Small intestine (tissue), 7 donors: ENCODE measurements around the gene DPH2. TPM values are rescaled to one million over a fixed set of nuclear protein-coding genes. Genes with fewer than 3 reads are reported as not detected.

Experiments used
- DNase-seq, 2 donors: peaks; one replicate each; pipeline versions ENCODE4 v3.0.0 to v3.0.0-alpha.2; 2013
- FAIRE-seq: peaks from 2 replicates; lab custom pipeline; 2012; peaks lifted over from hg19 to GRCh38; lab: Jason Lieb, UNC
- H3K27ac ChIP-seq, 3 donors: one replicate each; pipeline ENCODE4 v1.5.1; 2013; ENCODE audit warnings: low read length in 2 of 3, mild to moderate bottlenecking in 2 of 3, control low read depth in 1 of 3, inconsistent platforms in 1 of 3, low read depth in 1 of 3, moderate library complexity in 1 of 3
- H3K27me3 ChIP-seq, 3 donors: one replicate each; pipeline ENCODE4 v1.6.1; 2013; ENCODE audit warnings: low read length in 3 of 3, inconsistent platforms in 1 of 3; ENCODE audit not compliant: control insufficient read depth in 3 of 3, insufficient read depth in 3 of 3
- H3K36me3 ChIP-seq, 3 donors: one replicate each; pipeline ENCODE4 v1.6.1; 2013; ENCODE audit warnings: low read length in 3 of 3, inconsistent platforms in 1 of 3, low read depth in 1 of 3, mild to moderate bottlenecking in 1 of 3, moderate library complexity in 1 of 3; ENCODE audit not compliant: control insufficient read depth in 3 of 3, insufficient read depth in 2 of 3
- H3K4me1 ChIP-seq, 3 donors: one replicate each; pipeline ENCODE4 v1.6.1; 2013; ENCODE audit warnings: low read length in 2 of 3, inconsistent platforms in 1 of 3, low read depth in 1 of 3, mild to moderate bottlenecking in 1 of 3, moderate library complexity in 1 of 3; ENCODE audit not compliant: control insufficient read depth in 3 of 3, insufficient read depth in 2 of 3
- H3K4me3 ChIP-seq, 3 donors: one replicate each; pipeline ENCODE4 v1.5.1; 2013; ENCODE audit warnings: low read length in 3 of 3, control low read depth in 1 of 3, inconsistent platforms in 1 of 3, low read depth in 1 of 3, mild to moderate bottlenecking in 1 of 3, moderate library complexity in 1 of 3
- H3K9me3 ChIP-seq, 2 donors: one replicate each; pipeline ENCODE4 v1.6.1; 2013; ENCODE audit warnings: low read depth in 1 of 2, low read length in 1 of 2; ENCODE audit not compliant: control insufficient read depth in 2 of 2, insufficient read depth in 1 of 2
- WGBS, 3 donors: extraction: QIAGEN DNeasy Blood & Tissue Kit; methylation state at CpG; one replicate each; pipeline ENCODE4 v1.1.7; 2013; 5-methylcytosine and 5-hydroxymethylcytosine counted together
- polyA plus RNA-seq, 4 donors: library from polyadenylated mRNA; stranded (reverse) in 3 of 4; unstranded in 1 of 4; fragments of 200-250 nt in 3 of 4; fragments of 120-200 nt in 1 of 4; gene quantifications; one replicate each; pipeline versions ENCODE4 v1.2.1 to v1.2.3, GENCODE V29; 2013
- donor health status: healthy with polysubstance abuse.
- donor health status: control.
- donor health status: control.
- donor health status: Bipolar disorder and iron deficiency.
- donor health status: healthy.

DPH2 gene
- polyA plus RNA-seq, 4 donors, result 5.8 to 25.2 (median 15.6) TPM

- Histone ChIP-seq H3K4me1 (peaks cover 0 to 25% (median 0%) of the 10 kb centered on the region in 3 donors), H3K4me3 (no peak overlapping the region), H3K27me3 (no peaks in the 10 kb centered on the region), H3K27ac (no peak overlapping the region), H3K9me3 (no peaks in the 10 kb centered on the region), H3K36me3 (peaks cover 0 to 4% (median 0%) of the 10 kb centered on the region in 3 donors)
- FAIRE-seq (no peak), DNase-seq (no peak)
- 69 to 81% (median 77%) methylated on average over 11 to 13 of the region's 13 CpGs for WGBS, 3 donors
These were observed 43.3 kb downstream of the DPH2 start for GRCh38 chr1:44012941-44013609.

GRCh38 chr1:44013949-44014348 lies 44.1 kb downstream of the DPH2 start:
- Histone ChIP-seq H3K27ac (no peak overlapping the region), H3K9me3 (no peaks in the 10 kb centered on the region), H3K36me3 (peaks cover 0 to 4% (median 0%) of the 10 kb centered on the region in 3 donors), H3K4me1 (peaks cover 0 to 25% (median 0%) of the 10 kb centered on the region in 3 donors), H3K27me3 (no peaks in the 10 kb centered on the region), H3K4me3 (no peak overlapping the region)
- FAIRE-seq (no peak), DNase-seq (no peak)
- WGBS, 3 donors, result 80 to 95% (median 89%) methylated on average over 5 of the region's 5 CpGs

GRCh38 chr1:44014365-44015104 lies 44.7 kb downstream of the DPH2 start:
- DNase-seq, result peak in 1 of 2 donors; percentile 10
- 63 to 71% (median 68%) methylated on average over 8 of the region's 8 CpGs for WGBS, 3 donors
- FAIRE-seq, result no peak
- no peaks in the 10 kb centered on the region for H3K9me3 ChIP-seq
- H3K4me1 ChIP-seq, result peaks cover 0 to 25% (median 0%) of the 10 kb centered on the region in 3 donors
- no peaks in the 10 kb centered on the region for H3K27me3 ChIP-seq
- peaks cover 0 to 4% (median 0%) of the 10 kb centered on the region in 3 donors for H3K36me3 ChIP-seq
- no peak overlapping the region for H3K4me3 ChIP-seq
- H3K27ac ChIP-seq, result no peak overlapping the region

GRCh38 chr1:44015206-44015605 lies 45.4 kb downstream of the DPH2 start:
- Histone ChIP-seq H3K36me3 (peaks cover 0 to 2% (median 0%) of the 10 kb centered on the region in 3 donors), H3K27ac (no peak overlapping the region), H3K4me3 (no peak overlapping the region), H3K27me3 (no peaks in the 10 kb centered on the region), H3K9me3 (no peaks in the 10 kb centered on the region), H3K4me1 (peaks cover 0 to 25% (median 0%) of the 10 kb centered on the region in 3 donors)
- no peak for DNase-seq
- no peak for FAIRE-seq
- WGBS, 3 donors, result 69 to 92% (median 84%) methylated on average over 3 of the region's 3 CpGs

GRCh38 chr1:44016041-44016889 lies 46.5 kb downstream of the DPH2 start:
- WGBS, 3 donors, result 86 to 90% (median 87%) methylated on average over 16 to 20 of the region's 20 CpGs
- FAIRE-seq, result no peak
- Histone ChIP-seq H3K4me3 (no peak overlapping the region), H3K27ac (no peak overlapping the region), H3K27me3 (no peaks in the 10 kb centered on the region), H3K9me3 (no peaks in the 10 kb centered on the region), H3K4me1 (peaks cover 0 to 23% (median 0%) of the 10 kb centered on the region in 3 donors), H3K36me3 (peaks cover 0 to 2% (median 0%) of the 10 kb centered on the region in 3 donors)
- DNase-seq, result no peak

GRCh38 chr1:44016890-44017400 lies 47.1 kb downstream of the DPH2 start:
- no peaks in the 10 kb centered on the region for H3K9me3 ChIP-seq
- no peak for DNase-seq
- no peak overlapping the region for H3K27ac ChIP-seq
- no peaks in the 10 kb centered on the region for H3K27me3 ChIP-seq
- peaks cover 0 to 22% (median 0%) of the 10 kb centered on the region in 3 donors for H3K4me1 ChIP-seq
- WGBS, 3 donors, result 89 to 91% (median 90%) methylated on average over 20 of the region's 20 CpGs
- no peak overlapping the region for H3K4me3 ChIP-seq
- no peak for FAIRE-seq
- H3K36me3 ChIP-seq, result peaks cover 0 to 3% (median 0%) of the 10 kb centered on the region in 3 donors

GRCh38 chr1:44019466-44019948 lies 49.7 kb downstream of the DPH2 start:
- H3K9me3 ChIP-seq, result no peaks in the 10 kb centered on the region
- 79 to 94% (median 87%) methylated on average over 13 of the region's 13 CpGs for WGBS, 3 donors
- FAIRE-seq, result no peak
- DNase-seq, result no peak
- peaks cover 0 to 14% (median 0%) of the 10 kb centered on the region in 3 donors for H3K4me1 ChIP-seq
- H3K36me3 ChIP-seq, result peaks cover 0 to 10% (median 0%) of the 10 kb centered on the region in 3 donors
- H3K27ac ChIP-seq, result no peak overlapping the region
- no peak overlapping the region for H3K4me3 ChIP-seq
- no peaks in the 10 kb centered on the region for H3K27me3 ChIP-seq
